RPMI8226 (cell line): ENCODE measurements around the gene PRRC2B.

ENCODE experiments used
- DNase-seq: peaks from one replicate; pipeline ENCODE4 v3.0.0-alpha.2; 2015

The PRRC2B gene

GRCh38 chr9:131474711-131475110 lies 80.8 kb downstream of the PRRC2B start:
- no peak for DNase-seq

- no peak for DNase-seq
Measured at GRCh38 chr9:131475111-131475955, 81.4 kb downstream of the PRRC2B start.

DNA sequence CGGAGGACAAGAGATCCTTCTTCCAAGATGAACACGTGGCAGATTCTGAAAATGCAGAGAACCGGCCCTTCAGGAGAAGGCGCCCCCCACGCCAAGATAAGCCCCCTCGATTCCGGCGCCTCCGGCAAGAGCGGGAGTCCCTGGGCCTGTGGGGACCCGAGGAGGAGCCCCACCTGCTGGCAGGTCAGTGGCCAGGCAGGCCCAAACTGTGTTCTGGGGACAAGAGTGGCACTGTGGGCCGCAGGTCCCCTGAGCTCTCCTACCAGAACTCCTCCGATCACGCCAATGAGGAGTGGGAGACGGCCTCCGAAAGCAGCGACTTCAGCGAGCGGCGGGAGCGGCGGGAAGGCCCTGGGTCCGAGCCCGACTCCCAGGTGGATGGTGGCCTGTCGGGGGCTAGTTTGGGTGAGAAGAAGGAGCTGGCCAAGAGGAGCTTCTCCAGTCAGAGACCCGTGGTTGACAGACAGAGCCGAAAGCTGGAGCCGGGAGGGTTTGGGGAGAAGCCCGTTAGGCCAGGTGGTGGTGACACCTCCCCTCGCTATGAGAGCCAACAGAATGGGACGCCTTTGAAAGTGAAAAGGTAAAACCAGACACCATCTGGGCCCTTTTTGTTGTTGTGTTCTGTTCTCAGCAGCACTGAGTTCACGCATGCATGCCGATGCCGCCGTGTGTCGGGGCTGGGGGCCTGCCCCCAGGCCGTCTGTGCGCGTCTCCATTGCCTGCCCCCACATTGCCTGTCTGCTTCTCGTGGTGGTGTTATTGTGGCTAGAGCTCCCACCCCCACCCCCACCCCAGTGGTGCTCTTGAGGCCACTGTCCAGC lies 82.3 kb downstream of the PRRC2B start:
- DNase-seq, result no peak

- no peak for DNase-seq
Measured at GRCh38 chr9:131476777-131477345, 83.0 kb downstream of the PRRC2B start.

DNA sequence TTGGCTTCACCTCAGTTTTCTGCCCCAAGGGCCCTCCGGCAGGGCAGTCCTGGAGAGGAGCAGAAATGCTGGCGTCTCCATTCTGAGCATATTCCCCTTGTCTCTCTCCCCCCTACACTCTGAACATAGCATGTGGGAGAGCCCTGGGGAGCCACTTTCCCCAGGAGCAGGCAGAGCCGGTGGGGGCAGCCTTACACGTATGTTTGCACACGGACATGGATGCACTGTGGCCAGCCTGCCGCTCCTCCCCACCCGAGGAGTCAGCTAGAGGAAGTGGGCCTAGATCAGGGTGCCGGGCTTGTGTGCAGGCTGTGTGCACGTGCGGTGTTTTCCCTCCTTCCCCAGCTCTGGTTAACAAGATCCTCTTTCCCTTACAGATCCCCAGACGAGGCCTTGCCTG lies 83.5 kb downstream of the PRRC2B start:
- DNase-seq, result no peak

DNA sequence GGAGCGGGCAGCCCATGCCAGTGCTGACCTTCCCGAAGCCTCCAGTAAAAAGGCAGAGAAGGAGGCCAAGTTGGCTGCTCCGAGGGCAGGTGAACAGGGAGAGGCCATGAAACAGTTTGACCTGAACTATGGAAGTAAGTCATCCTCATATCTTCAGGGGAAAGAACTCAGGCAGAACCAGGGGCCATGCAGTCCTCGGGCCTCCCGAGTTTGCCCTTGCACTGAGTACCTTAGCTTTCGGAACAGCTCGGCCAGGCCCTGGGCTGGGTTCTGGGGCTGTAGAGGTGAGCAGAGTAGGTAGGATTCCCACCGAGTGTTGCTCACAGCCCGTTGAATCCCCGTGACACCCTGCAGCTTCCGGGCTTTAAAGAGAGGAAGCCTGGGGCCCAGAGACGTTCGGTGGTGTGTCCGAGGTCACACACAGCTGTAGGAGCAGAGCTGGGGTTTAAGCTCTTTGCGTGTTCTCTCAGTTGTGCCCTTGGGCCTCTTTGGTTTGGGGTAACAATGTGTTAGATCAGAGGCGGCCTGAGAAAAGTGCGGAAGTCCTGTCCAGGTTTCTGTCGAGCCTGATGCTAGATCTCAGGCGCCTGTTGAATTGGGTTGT lies 84.0 kb downstream of the PRRC2B start:
- no peak for DNase-seq

DNA sequence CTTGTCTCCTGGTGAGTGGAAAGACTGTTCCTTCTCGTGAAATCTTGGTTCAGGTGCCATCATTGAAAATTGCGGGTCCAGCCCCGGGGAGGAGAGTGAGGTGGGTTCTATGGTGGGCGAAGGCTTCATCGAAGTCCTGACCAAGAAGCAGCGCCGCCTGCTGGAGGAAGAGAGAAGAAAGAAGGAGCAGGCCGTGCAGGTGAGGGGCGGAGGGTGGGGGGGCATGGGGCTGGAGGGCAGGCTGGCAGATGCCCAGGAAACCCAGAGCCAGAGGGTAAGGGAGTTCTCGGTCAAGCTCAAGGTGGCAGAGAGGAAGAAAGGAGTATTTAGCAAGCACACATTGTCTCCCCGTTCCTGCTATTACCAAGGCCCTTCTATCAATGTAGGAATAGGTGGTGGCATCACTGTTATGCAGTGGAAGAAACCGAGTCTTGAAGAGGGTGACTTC lies 84.6 kb downstream of the PRRC2B start:
- peak; percentile 47 for DNase-seq

GRCh38 chr9:131478911-131479310 lies 85.0 kb downstream of the PRRC2B start:
- no peak for DNase-seq

GRCh38 chr9:131480258-131480657 lies 86.4 kb downstream of the PRRC2B start:
- no peak for DNase-seq

- no peak for DNase-seq
Measured at GRCh38 chr9:131481441-131482342, 87.8 kb downstream of the PRRC2B start.

DNA sequence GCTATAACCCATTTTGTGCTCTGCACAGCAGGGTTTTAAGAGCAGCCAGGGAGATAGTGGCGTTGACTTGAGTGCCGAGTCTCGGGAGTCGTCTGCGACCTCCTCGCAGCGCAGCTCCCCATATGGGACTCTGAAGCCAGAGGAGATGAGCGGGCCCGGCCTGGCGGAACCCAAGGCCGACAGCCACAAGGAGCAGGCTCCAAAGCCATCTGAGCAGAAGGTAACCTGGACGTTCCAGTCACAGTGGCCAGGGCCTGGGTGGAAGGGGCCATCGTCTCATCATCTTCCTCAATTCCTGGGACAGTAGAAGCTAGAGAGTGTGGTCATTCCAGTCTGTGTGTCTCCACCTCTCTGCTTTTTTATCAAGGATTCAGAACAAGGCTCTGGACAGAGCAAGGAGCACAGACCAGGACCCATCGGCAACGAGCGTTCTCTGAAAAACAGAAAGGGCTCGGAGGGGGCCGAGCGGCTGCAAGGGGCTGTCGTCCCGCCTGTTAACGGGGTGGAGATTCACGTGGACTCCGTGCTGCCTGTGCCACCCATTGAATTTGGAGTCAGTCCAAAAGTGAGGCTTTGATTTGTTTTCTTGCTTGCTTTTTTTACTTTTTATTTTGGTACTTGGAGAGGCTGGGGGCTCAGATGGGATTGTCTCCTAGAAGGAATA lies 88.6 kb downstream of the PRRC2B start:
- no peak for DNase-seq

DNA sequence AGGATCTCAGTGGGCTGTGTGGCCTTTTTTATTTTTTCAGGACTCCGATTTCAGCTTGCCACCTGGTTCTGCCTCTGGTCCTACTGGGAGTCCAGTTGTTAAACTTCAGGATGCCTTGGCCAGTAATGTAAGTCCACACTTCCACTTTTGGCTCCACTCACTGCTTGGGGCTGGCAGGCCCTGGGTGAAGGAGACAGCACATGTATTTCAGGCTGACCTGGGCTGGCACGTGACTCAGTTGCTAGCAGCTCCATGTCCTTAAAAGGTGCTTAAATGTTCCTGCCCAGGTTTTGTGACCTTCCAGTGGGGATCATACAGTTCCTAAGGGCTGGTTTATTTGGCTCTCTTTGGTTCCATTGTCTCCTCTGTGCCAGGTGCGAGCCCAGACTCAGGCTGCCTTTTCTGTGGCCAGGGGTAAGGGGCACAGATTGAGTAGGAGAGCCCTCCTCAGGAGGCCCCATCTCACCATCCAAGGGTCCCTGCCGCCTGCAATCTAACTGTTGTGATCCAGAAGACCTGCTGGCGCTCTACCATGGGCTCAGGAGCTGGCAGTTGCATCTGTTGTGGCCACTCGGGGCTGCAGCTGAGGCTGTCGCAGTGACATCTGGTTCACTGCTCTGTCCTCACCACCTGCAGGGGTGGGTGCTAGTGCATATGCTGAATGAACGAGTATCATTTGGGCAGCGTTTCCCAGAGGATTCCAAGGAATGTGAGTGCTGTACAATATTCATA lies 89.6 kb downstream of the PRRC2B start:
- DNase-seq, result no peak

DNA sequence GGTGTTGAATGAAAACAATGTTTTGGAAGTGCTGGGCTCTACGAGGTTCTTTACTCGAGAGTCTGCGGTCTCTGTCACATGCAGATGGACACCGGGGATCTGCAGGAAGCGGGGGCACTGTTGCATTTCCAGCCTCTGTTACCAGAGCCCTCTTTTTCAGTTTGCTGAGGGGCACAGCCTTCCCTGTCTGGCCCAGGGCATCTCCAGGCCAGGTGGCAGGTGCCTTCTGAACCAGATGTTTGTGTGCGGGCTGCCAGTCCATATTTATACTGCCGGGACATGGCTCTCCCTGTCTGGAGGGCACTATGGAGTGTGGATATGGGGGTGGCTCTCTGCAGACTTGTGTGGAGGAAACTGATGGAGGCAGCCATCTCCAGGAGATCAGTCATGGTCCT lies 90.2 kb downstream of the PRRC2B start:
- no peak for DNase-seq

- no peak for DNase-seq
Measured at GRCh38 chr9:131484560-131485185, 90.8 kb downstream of the PRRC2B start.

DNA sequence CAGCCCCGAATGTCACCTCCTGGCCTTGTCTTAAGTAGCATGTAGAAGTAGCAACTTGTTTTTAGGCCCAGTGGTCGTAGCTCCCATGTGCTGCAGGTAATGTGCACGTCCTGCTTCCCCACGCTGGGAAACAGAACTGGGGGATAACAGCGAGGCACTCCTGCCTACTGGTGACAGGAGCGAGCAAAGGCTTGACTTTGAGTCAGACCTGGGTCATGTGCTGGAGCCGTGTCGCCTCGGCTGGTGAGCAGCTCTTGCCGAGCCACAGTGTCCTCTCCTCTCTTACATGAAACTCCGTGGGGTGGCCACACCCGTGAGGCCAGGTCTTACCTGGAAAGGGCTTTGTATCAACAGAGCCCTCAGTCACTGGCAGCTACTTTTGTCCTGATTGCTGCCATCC lies 91.3 kb downstream of the PRRC2B start:
- DNase-seq, result no peak

DNA sequence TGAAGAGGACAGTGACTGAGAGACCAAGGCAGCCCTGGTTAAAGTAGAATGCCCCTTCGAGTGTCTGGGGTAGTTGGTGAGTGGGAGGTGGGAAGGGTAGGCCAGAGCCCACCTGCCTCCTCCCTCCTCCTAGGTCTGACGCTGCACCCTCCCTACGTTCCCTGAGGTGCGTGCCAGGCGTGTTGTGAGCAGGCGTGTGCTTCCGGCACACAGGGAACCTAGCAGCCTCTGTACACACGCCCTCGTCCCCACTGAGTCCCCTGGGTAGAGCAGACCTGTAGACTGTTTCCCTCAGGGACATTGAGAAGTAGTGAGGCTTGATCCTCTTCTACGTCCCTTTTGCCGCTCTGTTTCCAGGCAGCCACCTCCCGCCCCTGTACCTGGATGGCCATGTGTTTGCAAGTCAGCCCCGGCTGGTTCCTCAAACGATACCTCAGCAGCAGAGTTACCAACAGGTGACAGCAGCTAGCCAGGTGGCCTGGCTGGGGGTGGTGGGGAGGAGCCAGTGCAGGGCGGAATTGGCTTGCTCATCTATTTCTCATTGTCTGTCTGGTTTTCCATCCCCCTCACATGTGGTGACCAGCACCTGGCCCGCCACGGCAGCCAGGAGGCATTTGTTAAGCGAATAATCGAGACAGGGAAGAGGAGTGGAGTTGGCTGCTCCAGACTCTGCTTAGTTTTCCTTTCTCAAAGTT lies 92.0 kb downstream of the PRRC2B start:
- peak; percentile 19 for DNase-seq

DNA sequence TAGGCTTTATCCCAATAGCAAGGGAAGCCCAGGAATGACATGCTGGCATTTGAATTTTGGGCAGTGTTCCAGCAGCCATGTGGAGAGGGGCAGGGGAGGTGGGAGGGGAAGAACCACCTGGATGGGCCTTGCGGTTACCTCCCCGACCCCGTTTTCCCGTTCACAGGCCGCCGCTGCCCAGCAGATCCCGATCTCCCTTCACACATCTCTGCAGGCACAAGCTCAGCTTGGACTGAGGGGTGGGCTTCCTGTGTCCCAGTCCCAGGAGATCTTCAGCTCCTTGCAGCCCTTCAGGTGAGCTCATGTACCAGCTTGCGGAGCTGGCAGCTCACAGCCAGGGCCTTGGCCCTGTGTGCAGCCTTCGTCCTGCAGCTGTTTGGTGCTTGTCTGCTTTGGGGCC lies 93.1 kb downstream of the PRRC2B start:
- DNase-seq, result no peak

DNA sequence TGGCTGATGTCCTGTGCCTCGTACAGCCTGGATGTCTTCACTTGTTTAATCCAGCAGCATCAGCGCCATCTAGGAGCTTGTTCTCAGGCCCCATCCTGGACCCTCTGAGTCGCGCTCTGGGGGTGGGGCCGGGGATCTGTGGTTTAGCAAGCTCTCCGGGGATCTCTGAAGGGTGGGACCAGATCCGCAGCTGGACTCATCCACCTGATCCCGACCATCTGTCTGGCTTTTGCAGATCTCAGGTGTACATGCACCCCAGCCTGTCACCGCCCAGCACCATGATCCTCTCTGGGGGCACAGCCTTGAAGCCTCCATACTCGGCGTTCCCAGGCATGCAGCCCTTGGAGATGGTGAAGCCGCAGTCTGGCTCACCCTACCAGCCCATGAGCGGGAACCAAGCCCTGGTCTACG lies 93.7 kb downstream of the PRRC2B start:
- DNase-seq, result no peak

DNA sequence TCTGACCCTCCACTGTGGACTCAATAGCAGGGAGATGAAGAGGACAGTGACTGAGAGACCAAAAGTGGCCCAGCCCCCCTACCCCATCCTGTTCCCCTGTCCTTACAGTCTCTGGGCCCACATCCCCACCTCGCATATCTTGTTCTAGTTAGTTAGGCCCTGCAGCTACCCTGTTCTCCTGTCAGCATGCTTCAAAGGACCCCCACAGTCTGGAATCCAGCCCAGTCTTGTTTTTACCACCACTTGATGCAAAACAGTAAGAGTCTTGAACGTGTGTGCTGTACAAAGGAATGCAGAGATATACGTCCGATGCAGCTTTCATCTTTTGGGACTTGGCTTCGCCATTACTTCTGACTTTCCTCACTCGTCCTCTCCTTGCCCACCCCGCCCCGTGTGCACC lies 96.6 kb downstream of the PRRC2B start:
- no peak for DNase-seq
